ENCODE results near the gene IMPA2.

- no peak for TF ChIP-seq CTCF (IDR thresholded peaks at IDR 0.05; ENCODE audit: low read depth, low read length)
- no peak for TF ChIP-seq EZH2phosphoT487 (IDR thresholded peaks at IDR 0.05; ENCODE audit: low read depth)
Observed at GRCh38 chr18:11984091-11984490, 2.8 kb downstream of the IMPA2 start.

Measured in OCI-LY3 (cell line).